ENCODE data around the gene MMD. TPM values are rescaled to one million over a fixed set of nuclear protein-coding genes. Genes with fewer than 3 reads are reported as not detected.

MMD gene
- total and polyA plus RNA-seq, 2 of the 13 experiments (the other 11 are each of a cell fraction or from before 2014, with no cell fraction given) = 121 to 225 TPM

DNA sequence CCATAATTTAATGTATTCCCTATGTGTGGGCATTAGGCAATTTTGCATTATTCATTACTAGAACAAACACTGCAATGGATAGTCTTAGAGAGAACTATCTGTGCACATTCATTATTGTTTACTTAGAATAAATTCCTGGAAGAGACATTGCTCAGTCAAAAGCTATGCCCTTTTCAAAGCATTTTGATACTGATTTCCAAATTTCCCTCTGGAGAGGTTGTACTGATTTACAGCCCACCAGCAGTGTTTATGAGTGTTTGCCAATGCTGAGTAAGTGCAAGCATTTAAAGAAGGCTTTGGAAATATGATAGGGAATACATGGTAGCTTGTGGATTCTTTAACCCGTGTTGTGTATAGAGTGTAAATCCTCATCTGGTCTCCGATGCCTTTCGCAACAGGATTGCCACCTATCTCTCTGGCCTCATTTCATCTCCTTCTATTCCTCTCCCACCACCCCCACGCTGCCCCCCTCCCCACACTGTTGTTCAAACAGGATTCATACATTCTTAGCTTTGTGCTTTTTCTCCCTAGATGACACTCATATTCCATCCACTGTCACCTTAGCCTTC is 33.4 kb upstream of the MMD start (continued):
- TF ChIP-seq, protein P1, sequence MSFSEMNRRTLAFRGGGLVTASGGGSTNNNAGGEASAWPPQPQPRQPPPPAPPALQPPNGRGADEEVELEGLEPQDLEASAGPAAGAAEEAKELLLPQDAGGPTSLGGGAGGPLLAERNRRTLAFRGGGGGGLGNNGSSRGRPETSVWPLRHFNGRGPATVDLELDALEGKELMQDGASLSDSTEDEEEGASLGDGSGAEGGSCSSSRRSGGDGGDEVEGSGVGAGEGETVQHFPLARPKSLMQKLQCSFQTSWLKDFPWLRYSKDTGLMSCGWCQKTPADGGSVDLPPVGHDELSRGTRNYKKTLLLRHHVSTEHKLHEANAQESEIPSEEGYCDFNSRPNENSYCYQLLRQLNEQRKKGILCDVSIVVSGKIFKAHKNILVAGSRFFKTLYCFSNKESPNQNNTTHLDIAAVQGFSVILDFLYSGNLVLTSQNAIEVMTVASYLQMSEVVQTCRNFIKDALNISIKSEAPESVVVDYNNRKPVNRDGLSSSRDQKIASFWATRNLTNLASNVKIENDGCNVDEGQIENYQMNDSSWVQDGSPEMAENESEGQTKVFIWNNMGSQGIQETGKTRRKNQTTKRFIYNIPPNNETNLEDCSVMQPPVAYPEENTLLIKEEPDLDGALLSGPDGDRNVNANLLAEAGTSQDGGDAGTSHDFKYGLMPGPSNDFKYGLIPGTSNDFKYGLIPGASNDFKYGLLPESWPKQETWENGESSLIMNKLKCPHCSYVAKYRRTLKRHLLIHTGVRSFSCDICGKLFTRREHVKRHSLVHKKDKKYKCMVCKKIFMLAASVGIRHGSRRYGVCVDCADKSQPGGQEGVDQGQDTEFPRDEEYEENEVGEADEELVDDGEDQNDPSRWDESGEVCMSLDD (CRISPR knock-in tag; IDR thresholded peaks at IDR 0.05; ENCODE audit: borderline replicate concordance) = no peak
- no peak for TF ChIP-seq ZSCAN20 (CRISPR knock-in tag; IDR thresholded peaks at IDR 0.05; ENCODE audit: borderline replicate concordance)
- no peak for TF ChIP-seq GLI4 (CRISPR knock-in tag; IDR thresholded peaks at IDR 0.05; ENCODE audit: borderline replicate concordance)
- TF ChIP-seq JARID2 (CRISPR knock-in tag; IDR thresholded peaks at IDR 0.05; ENCODE audit: insufficient replicate concordance) = no peak
- no peak for TF ChIP-seq MTA1 (CRISPR knock-in tag; IDR thresholded peaks at IDR 0.05; ENCODE audit: borderline replicate concordance)
- no peak for TF ChIP-seq HOXA7 (CRISPR knock-in tag; IDR thresholded peaks at IDR 0.05)
- no peak for TF ChIP-seq ZNF598 (CRISPR knock-in tag; IDR thresholded peaks at IDR 0.05; ENCODE audit: borderline replicate concordance)
- no peak for TF ChIP-seq NBN (conservative IDR thresholded peaks at IDR 0.05)
- TF ChIP-seq, protein P2, sequence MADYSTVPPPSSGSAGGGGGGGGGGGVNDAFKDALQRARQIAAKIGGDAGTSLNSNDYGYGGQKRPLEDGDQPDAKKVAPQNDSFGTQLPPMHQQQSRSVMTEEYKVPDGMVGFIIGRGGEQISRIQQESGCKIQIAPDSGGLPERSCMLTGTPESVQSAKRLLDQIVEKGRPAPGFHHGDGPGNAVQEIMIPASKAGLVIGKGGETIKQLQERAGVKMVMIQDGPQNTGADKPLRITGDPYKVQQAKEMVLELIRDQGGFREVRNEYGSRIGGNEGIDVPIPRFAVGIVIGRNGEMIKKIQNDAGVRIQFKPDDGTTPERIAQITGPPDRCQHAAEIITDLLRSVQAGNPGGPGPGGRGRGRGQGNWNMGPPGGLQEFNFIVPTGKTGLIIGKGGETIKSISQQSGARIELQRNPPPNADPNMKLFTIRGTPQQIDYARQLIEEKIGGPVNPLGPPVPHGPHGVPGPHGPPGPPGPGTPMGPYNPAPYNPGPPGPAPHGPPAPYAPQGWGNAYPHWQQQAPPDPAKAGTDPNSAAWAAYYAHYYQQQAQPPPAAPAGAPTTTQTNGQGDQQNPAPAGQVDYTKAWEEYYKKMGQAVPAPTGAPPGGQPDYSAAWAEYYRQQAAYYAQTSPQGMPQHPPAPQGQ (CRISPR knock-in tag; IDR thresholded peaks at IDR 0.05; ENCODE audit: borderline replicate concordance) = no peak
- no peak for TF ChIP-seq ZNF33A (CRISPR knock-in tag; IDR thresholded peaks at IDR 0.05; ENCODE audit: borderline replicate concordance)
- no peak for TF ChIP-seq RBM39 (IDR thresholded peaks at IDR 0.05; ENCODE audit: low read depth, low read length, poor library complexity, severe bottlenecking)
- TF ChIP-seq BORCS8-MEF2B (CRISPR knock-in tag; IDR thresholded peaks at IDR 0.05) = no peak
- no peak for TF ChIP-seq ATM (IDR thresholded peaks at IDR 0.05; ENCODE audit: borderline replicate concordance)
- TF ChIP-seq ZNF282 (IDR thresholded peaks at IDR 0.05; ENCODE audit: partially characterized antibody) = no peak
- TF ChIP-seq, protein P3, sequence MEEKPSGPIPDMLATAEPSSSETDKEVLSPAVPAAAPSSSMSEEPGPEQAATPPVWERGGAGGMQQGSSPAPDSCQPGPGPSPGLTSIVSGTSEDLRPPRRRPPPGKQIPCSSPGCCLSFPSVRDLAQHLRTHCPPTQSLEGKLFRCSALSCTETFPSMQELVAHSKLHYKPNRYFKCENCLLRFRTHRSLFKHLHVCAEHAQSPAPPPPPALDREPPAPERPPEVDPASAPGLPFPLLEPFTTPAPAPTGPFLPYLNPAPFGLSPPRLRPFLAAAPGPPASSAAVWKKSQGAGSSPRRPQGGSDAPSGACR (CRISPR knock-in tag; IDR thresholded peaks at IDR 0.05) = no peak
- TF ChIP-seq MAFK (conservative IDR thresholded peaks at IDR 0.05 in 1 of 2, IDR thresholded peaks at IDR 0.05 in 1 of 2; ENCODE audit: low read length in 2 of 2) = 0 out of 4 replicates have a peak, but pooled peaks of 1 of the 2 experiments have one; percentile 3
- no peak for TF ChIP-seq RARG (CRISPR knock-in tag; IDR thresholded peaks at IDR 0.05; ENCODE audit: low read depth)
- no peak for TF ChIP-seq ASH2L (IDR thresholded peaks at IDR 0.05; ENCODE audit: insufficient read length, low read depth, low read length)
- TF ChIP-seq ZNF34 (CRISPR knock-in tag; IDR thresholded peaks at IDR 0.05; ENCODE audit: borderline replicate concordance) = no peak
- TF ChIP-seq ZNF562 (CRISPR knock-in tag; IDR thresholded peaks at IDR 0.05; ENCODE audit: borderline replicate concordance) = no peak
- TF ChIP-seq ZKSCAN5 (CRISPR knock-in tag; IDR thresholded peaks at IDR 0.05) = no peak
- TF ChIP-seq, protein P4, sequence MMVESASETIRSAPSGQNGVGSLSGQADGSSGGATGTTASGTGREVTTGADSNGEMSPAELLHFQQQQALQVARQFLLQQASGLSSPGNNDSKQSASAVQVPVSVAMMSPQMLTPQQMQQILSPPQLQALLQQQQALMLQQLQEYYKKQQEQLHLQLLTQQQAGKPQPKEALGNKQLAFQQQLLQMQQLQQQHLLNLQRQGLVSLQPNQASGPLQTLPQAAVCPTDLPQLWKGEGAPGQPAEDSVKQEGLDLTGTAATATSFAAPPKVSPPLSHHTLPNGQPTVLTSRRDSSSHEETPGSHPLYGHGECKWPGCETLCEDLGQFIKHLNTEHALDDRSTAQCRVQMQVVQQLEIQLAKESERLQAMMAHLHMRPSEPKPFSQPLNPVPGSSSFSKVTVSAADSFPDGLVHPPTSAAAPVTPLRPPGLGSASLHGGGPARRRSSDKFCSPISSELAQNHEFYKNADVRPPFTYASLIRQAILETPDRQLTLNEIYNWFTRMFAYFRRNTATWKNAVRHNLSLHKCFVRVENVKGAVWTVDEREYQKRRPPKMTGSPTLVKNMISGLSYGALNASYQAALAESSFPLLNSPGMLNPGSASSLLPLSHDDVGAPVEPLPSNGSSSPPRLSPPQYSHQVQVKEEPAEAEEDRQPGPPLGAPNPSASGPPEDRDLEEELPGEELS (CRISPR knock-in tag; IDR thresholded peaks at IDR 0.05) = peak; percentile 70; the same call in 1 of the 2 replicates
- no peak for TF ChIP-seq NCOA5 (CRISPR knock-in tag; IDR thresholded peaks at IDR 0.05)
